Muscle of leg (tissue), 11 donors: ENCODE measurements around the gene CAMTA1. TPM values are rescaled to one million over a fixed set of nuclear protein-coding genes. Genes with fewer than 3 reads are reported as not detected.

Experiments
- DNase-seq: peaks from one replicate; pipeline ENCODE4 v3.0.0; 2013
- H3K27ac ChIP-seq: one replicate; pipeline ENCODE4 v1.5.1; 2013; ENCODE audit warnings: mild to moderate bottlenecking, low read length, control low read depth
- H3K27me3 ChIP-seq: one replicate; pipeline ENCODE4 v1.6.1; 2013; ENCODE audit warnings: low read length; ENCODE audit not compliant: control insufficient read depth, insufficient read depth
- H3K36me3 ChIP-seq: one replicate; pipeline ENCODE4 v1.6.1; 2013; ENCODE audit warnings: low read length; ENCODE audit not compliant: control insufficient read depth, insufficient read depth
- H3K4me1 ChIP-seq: one replicate; pipeline ENCODE4 v1.6.1; 2013; ENCODE audit warnings: low read length; ENCODE audit not compliant: control insufficient read depth, insufficient read depth
- H3K4me3 ChIP-seq: one replicate; pipeline ENCODE4 v1.5.1; 2013; ENCODE audit warnings: low read length, control low read depth
- H3K9me3 ChIP-seq: replicated peaks from 2 replicates; pipeline ENCODE4 v1.6.1; 2013; ENCODE audit warnings: low read depth, low read length; ENCODE audit not compliant: control insufficient read depth
- WGBS: methylation state at CpG from one replicate; pipeline ENCODE4 v1.1.5; 2013; ENCODE audit warnings: missing lambda C conversion rate; ENCODE audit not compliant: insufficient coverage; 5-methylcytosine and 5-hydroxymethylcytosine counted together
- polyA plus RNA-seq, 8 donors: library from polyadenylated mRNA; unstranded; fragments of 120-200 nt; gene quantifications; one replicate each; pipeline versions ENCODE4 v1.2.1 to v1.2.3, GENCODE V29; 2013; ENCODE audit warnings: inconsistent platforms in 1 of 8, low replicate concordance in 1 of 8; ENCODE audit not compliant: insufficient read length in 8 of 8, insufficient read depth in 1 of 8
- total RNA-seq: library from RNA; stranded (reverse); fragments of 120-200 nt; gene quantifications from one replicate; pipeline ENCODE4 v1.2.4, GENCODE V29; 2013

CAMTA1 gene
- total and polyA plus RNA-seq, 9 donors, result 36.4 to 56.4 (median 47.7) TPM

DNA sequence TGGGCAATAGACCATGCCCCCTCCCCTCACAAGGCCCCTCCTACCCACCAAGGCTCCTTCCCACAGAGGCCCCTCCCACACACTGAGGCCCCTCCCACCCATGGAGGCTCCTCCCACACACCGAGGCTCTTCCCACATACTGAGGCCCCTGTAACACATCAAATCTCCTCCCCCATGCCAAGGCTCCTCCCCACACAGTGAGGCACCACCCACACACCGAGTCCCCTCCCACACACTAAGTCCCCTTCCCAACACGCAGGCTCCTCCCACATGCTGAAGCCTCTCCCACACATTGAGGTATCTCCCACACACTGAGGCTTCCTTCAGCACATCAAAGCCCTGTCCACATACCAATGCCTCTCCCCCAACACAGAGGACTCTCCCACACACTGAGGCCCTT, 391.8 kb downstream of the CAMTA1 start:
- Histone ChIP-seq H3K27me3 (peaks cover 6% of the 10 kb centered on the region), H3K9me3 (peaks cover 6% of the 10 kb centered on the region), H3K4me3 (no peak overlapping the region), H3K36me3 (no peaks in the 10 kb centered on the region), H3K4me1 (no peaks in the 10 kb centered on the region), H3K27ac (no peak overlapping the region)
- WGBS, result 100% methylated on average over 3 of the region's 3 CpGs
- DNase-seq, result no peak

DNA sequence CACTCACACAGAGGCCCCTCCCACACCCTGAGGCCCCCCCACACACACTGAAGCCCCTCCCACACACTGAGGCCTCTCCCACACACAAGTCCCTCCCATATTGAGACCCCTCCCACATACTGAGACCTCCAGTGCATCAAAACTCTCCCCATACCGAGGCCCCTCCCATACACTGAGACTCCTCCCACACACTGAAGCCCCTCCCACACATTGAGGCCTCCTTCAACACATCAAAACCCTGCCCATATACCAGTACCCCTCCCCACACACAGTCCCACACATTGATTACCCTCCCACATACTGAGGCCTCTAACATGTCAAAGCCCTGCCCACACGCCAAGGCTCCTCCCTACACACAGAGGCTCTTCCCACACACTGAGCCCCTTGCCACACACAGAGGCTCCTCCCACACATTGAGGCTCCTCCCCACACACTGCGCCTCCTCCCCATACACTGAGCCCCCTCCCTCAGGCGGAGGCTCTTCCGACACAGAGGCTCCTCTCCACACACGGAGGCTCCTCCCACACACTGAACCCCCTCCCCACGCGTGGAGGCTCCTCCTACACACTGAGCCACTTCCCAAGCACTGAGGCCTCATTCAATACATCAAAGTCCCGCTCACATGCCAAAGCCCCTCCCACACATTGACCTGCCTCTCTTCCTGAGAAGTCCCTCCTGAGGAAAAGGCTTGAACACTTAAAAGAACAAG, 392.3 kb downstream of the CAMTA1 start:
- peaks cover 6% of the 10 kb centered on the region for H3K27me3 ChIP-seq
- H3K36me3 ChIP-seq, result no peaks in the 10 kb centered on the region
- H3K4me1 ChIP-seq, result no peaks in the 10 kb centered on the region
- no peak overlapping the region for H3K27ac ChIP-seq
- H3K4me3 ChIP-seq, result no peak overlapping the region
- peaks cover 6% of the 10 kb centered on the region for H3K9me3 ChIP-seq
- peak; percentile 11 for DNase-seq
- WGBS, result 40% methylated on average over 8 of the region's 9 CpGs

DNA sequence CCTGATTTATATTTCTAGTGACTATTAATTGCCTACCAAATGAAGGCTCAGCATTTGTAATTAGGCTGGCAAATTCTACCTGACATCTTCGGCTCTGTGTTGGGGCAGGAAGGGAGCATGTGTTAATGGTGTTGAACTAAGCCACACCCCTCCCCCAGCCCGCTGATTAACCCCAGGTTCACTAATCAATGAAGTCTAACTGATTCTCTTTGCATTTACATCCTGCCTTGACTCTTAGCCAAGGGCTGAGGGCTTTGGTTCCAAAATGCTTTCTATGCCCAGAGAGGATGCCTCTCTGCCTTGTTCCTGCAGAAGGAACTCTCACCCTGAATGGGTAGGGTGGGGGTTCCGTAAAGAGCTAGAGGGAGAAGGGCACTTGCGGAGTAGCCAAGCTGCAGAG, 393.1 kb downstream of the CAMTA1 start:
- Histone ChIP-seq H3K9me3 (peaks cover 6% of the 10 kb centered on the region), H3K27ac (no peak overlapping the region), H3K4me1 (no peaks in the 10 kb centered on the region), H3K27me3 (peaks cover 3% of the 10 kb centered on the region), H3K4me3 (no peak overlapping the region), H3K36me3 (no peaks in the 10 kb centered on the region)
- WGBS, result 67% methylated on average over 1 of the region's 4 CpGs
- DNase-seq, result no peak

DNA sequence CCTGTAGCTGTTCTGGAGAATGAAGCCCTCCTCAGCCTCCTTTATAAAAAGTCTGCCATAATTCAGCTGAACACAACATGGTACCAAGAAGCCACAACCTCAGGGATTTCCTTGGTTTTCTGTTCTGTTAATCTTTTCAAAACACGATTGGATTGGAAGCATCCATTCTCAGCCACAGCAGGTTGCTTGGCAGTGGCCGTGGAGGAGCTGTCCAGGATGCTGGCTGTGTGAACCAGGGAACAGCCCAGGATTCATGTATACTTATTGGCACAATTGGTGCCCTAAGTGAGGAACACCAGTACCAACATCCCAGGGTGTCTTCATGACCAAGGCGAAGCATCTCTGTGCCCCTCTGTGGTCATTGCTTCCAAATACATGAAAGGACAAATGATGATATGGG, 393.5 kb downstream of the CAMTA1 start:
- Histone ChIP-seq H3K4me3 (no peak overlapping the region), H3K9me3 (peaks cover 6% of the 10 kb centered on the region), H3K4me1 (no peaks in the 10 kb centered on the region), H3K36me3 (no peaks in the 10 kb centered on the region), H3K27me3 (peaks cover 3% of the 10 kb centered on the region), H3K27ac (no peak overlapping the region)
- 44% methylated on average over 1 of the region's 3 CpGs for WGBS
- DNase-seq, result no peak

DNA sequence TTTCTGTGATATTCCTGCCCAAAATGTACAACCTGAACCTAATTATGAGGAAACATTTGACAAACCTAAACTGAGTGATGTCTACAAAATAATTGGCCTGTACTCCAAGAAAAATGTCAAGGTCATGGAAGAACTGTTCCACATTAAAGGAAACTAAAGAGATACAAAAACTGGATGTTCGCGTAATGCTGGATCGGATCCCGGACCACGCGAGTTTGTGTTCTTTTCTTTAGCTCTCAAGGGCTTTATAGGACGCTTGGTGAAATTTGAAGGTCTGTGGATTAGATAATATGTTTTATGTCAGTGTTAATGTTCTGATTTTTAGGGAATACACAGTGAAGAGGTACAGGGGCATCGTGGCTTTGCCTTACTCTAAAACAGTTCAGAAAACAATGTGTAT, 400.5 kb downstream of the CAMTA1 start:
- Histone ChIP-seq H3K36me3 (no peaks in the 10 kb centered on the region), H3K4me3 (no peak overlapping the region), H3K27me3 (no peaks in the 10 kb centered on the region), H3K27ac (no peak overlapping the region), H3K4me1 (no peaks in the 10 kb centered on the region), H3K9me3 (no peaks in the 10 kb centered on the region)
- WGBS, result 40% methylated on average over 8 of the region's 8 CpGs
- no peak for DNase-seq

DNA sequence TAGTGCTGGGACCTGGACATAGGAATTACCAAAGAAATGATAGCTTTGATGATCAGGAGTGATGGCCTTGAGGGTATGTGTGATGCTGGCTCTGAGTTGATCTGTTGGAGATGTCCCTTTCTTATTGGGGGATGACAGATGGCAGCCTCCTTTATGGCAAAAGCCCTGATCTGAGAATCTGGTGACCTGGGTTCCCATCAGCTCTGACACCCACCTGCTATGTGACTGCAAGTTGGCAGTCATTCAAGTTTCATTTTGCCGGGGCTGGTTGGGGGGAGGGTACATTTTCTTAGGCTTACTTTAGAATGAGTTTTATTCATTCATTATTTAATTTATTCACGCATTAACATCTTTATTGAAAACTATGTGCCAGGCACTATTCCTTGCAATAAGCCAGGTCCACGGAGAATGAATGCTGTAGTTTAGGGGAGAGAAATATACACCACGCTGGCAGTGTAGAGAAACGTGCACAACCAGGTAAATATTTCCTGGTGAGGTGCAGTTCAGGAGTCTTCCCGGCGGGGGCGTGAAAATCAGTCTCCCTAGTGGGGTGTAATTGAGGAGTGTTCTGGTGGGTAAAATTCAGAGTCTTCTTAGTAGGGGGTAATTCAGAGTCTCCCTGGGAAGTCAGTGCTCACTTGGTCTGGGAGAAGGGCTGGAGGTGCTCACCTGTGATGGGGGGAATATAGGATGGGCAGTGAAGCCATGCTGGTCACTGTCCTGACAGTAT, 401.3 kb downstream of the CAMTA1 start:
- H3K4me3 ChIP-seq, result no peak overlapping the region
- no peaks in the 10 kb centered on the region for H3K27me3 ChIP-seq
- no peak for DNase-seq
- H3K9me3 ChIP-seq, result no peaks in the 10 kb centered on the region
- no peaks in the 10 kb centered on the region for H3K4me1 ChIP-seq
- H3K27ac ChIP-seq, result no peak overlapping the region
- no peaks in the 10 kb centered on the region for H3K36me3 ChIP-seq
- 58% methylated on average over 6 of the region's 8 CpGs for WGBS

DNA sequence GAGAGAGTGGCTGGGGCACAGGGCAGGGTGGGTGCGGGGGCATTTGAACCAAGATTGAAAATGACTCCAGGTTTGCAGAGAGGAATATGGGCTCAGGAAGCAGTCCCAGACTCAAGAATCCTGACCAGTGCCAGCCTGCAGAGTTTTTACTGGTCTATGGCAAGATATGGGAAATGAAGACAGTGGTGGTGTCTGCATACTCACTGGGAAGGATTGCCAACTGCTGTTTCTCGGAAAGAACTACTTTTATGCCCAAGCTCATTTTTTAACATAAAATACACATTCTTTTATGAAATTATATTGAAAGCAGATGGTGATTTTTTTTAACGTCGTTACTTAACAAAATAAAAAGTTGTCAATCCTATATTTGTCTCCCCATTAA, 401.8 kb downstream of the CAMTA1 start:
- Histone ChIP-seq H3K36me3 (no peaks in the 10 kb centered on the region), H3K27ac (no peak overlapping the region), H3K4me1 (no peaks in the 10 kb centered on the region), H3K4me3 (no peak overlapping the region), H3K27me3 (no peaks in the 10 kb centered on the region), H3K9me3 (no peaks in the 10 kb centered on the region)
- DNase-seq, result peak; percentile 27
- 80% methylated on average over 1 of the region's 4 CpGs for WGBS

DNA sequence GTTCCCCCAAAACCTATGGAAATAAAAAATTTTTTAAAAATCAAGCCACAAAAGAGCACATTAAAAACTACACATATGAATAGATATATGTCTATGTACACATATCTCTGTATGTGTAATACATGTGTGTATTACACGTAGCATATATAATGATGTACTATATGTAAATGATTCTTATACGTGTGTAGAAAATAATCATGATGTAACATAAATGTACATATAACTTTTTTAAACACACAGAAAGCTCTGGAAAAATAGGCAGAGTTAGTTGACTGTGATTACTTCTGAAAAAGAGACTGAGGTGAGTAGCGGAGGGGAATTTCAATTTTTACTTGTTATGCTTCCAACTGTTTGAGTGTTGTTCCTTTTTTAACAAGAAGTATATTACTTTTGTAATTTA, 405.0 kb downstream of the CAMTA1 start:
- no peak overlapping the region for H3K4me3 ChIP-seq
- no peaks in the 10 kb centered on the region for H3K9me3 ChIP-seq
- WGBS, result no CpG with 5 or more reads among the region's 3 CpGs
- H3K4me1 ChIP-seq, result no peaks in the 10 kb centered on the region
- DNase-seq, result no peak
- H3K27me3 ChIP-seq, result no peaks in the 10 kb centered on the region
- H3K27ac ChIP-seq, result no peak overlapping the region
- no peaks in the 10 kb centered on the region for H3K36me3 ChIP-seq

DNA sequence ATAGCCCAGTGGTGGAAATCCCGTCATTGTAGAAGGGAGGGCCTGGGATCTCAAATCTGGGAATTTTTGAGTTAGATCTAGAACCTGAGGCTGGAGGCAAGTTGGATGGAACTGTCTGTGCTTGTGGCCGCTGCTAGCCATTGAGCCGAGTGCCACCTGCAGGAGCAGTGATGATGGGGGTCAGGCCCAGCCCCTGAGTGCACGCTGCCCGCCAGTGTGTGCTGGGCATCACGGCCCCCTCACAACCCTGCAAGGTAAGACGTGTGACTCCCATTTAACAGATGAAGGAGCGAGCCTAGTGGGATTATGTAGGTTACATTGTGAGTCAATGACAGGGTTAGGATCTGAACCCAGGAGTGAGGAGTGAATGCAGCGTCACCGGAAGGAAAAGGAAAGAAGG, 407.2 kb downstream of the CAMTA1 start:
- Histone ChIP-seq H3K27me3 (no peaks in the 10 kb centered on the region), H3K4me1 (no peaks in the 10 kb centered on the region), H3K36me3 (no peaks in the 10 kb centered on the region), H3K27ac (no peak overlapping the region), H3K4me3 (no peak overlapping the region), H3K9me3 (no peaks in the 10 kb centered on the region)
- DNase-seq, result no peak
- 96% methylated on average over 10 of the region's 10 CpGs for WGBS

DNA sequence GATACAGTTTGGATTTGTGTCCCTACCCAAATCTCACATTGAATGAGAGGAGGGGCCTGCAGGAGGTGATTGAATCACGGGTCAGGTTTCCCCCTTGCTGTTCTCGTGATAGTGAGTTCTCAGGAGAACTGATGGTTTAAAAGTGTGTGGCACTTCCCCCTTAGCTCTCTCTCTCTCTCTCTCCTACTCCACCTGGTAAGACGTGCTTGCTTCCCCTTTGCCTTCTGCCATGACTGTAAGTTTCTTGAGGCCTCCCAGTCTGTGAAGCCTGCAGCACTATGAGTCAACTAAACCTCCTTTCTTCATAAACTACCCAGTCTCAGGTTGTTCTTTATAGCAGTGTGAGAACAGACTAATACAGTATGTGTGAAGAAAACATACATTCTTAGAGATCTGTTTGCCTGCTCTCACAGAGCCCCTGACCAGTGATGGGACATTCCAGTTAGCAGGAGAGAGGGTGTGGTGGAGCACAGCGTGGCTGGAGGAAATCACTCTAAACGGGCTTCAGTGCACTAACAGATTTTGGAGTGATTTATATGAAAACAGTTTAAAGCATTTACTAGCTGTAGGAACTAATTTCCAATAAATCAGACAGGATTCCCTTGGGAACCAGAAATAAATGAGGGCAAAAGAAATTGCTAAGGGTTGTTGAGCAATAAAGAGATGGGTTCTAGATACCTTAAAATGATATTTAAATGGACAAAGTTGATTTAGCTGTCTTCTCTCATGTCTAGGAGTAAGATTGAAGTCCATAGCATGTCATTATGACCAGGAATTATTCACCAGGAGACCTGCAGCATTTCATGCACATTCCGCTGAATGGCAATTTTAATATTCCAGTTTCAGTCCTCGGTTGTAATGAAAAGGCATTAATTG, 411.0 kb downstream of the CAMTA1 start:
- H3K9me3 ChIP-seq, result no peaks in the 10 kb centered on the region
- 43% methylated on average over 2 of the region's 7 CpGs for WGBS
- H3K4me1 ChIP-seq, result no peaks in the 10 kb centered on the region
- no peaks in the 10 kb centered on the region for H3K36me3 ChIP-seq
- no peak for DNase-seq
- H3K27ac ChIP-seq, result no peak overlapping the region
- peaks cover 5% of the 10 kb centered on the region for H3K27me3 ChIP-seq
- H3K4me3 ChIP-seq, result no peak overlapping the region
